GM18873 (cell line): ENCODE data around the gene INVS.
A peak's percentile ranks its signal among the peaks of the same experiment; 100 is the strongest.
"Not testable (repeated sequence)": the region's sequence is repeated elsewhere in the genome, so short reads cannot be mapped to it uniquely, and the experiment has no call there.

Experiments
- ATAC-seq: cut with Tn5 transposase; IDR thresholded peaks from one replicate; pipeline ENCODE4 v1.9.1; 2021; ENCODE audit warnings: mild to moderate bottlenecking, moderate library complexity, moderate number of reproducible peaks; ENCODE audit not compliant: unreplicated experiment, low FRiP score

Gene INVS, protein sequence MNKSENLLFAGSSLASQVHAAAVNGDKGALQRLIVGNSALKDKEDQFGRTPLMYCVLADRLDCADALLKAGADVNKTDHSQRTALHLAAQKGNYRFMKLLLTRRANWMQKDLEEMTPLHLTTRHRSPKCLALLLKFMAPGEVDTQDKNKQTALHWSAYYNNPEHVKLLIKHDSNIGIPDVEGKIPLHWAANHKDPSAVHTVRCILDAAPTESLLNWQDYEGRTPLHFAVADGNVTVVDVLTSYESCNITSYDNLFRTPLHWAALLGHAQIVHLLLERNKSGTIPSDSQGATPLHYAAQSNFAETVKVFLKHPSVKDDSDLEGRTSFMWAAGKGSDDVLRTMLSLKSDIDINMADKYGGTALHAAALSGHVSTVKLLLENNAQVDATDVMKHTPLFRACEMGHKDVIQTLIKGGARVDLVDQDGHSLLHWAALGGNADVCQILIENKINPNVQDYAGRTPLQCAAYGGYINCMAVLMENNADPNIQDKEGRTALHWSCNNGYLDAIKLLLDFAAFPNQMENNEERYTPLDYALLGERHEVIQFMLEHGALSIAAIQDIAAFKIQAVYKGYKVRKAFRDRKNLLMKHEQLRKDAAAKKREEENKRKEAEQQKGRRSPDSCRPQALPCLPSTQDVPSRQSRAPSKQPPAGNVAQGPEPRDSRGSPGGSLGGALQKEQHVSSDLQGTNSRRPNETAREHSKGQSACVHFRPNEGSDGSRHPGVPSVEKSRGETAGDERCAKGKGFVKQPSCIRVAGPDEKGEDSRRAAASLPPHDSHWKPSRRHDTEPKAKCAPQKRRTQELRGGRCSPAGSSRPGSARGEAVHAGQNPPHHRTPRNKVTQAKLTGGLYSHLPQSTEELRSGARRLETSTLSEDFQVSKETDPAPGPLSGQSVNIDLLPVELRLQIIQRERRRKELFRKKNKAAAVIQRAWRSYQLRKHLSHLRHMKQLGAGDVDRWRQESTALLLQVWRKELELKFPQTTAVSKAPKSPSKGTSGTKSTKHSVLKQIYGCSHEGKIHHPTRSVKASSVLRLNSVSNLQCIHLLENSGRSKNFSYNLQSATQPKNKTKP

DNA sequence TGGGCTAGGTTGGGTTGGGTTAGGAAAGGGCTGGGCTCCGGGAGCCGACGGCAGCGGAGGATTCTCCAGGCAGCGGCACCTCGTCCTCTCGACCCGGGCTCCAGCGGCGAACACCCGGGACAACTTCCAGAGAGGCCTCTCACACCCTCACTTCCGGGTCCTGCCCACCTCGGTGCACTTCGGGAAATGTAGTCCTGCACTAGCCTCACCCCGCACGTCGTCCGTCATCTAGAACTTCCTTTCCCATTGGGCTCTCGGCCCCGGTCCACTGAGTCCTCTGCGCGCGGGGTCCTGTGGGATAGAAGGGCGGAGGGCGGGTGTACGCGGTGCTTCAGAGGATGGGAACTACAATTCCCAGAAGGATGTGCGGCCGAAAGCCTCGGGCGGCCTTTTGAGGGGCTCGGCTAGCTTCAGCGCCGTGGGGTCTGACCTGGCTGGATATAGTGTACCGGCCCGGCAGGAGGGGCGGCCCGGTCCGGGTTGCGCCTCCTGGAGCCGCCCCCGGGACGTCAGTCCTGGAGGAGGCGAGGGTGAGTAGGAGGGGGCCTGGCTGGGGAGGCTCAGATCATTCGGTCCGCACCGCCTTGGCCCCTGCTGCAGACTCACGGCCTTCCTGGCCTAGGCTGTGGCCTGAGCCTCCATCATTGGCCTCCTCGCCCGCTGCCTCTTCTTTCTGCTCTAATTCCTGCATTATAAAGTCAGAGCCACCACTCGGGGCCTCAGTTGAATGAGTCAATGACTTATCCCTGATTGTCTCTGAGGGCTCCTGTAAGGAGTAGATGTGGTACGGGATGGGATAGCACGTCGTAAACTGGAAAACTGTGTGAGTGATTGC, at the start of gene INVS, which contains the start of gene ERP44:
INVS (plus strand) TSS at position 357 of the 835 bp plus-strand sequence. CDS start 5,279 bp downstream, outside the sequence.
ERP44 (minus strand) TSS at position 114 of the 835 bp plus-strand sequence. CDS start 160 bp downstream, outside the sequence.
- ATAC-seq, result peak; percentile 98

DNA sequence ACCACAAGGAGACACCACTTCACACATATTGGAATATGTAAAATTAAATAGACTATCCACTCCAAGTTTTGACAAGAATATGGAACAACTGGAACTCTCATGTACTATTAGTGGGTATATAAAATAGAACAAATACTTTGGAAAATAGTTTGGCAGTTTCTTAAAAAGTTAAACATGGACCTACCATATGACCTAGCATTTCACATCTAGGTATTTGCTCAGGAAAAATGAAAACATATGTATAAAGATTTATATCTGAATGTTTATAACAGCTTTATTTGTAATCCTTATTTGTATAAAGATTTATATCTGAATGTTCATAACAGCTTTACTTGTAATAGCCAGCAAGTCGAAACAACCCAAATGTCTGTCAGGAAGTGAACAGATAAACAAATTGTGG, 49.5 kb upstream of the INVS start:
- ATAC-seq, result no peak

DNA sequence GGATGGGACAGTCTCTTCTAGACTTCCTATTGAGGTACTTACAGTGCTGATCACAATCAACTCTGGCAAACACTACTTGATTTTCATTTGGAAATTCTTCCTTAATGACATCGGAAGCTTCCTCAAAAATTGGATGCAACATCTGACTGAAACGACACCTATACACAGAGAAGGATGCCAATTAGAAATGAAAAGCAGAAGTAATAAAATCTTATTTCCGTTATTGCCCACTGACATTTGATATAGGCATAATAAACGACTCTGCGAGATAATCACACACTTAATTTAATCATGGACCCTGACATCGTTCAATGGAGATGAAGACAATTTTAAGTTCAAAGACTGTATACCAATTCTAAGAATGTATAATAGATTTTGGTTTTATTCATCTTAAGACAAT, 46.7 kb upstream of the INVS start:
- no peak for ATAC-seq

DNA sequence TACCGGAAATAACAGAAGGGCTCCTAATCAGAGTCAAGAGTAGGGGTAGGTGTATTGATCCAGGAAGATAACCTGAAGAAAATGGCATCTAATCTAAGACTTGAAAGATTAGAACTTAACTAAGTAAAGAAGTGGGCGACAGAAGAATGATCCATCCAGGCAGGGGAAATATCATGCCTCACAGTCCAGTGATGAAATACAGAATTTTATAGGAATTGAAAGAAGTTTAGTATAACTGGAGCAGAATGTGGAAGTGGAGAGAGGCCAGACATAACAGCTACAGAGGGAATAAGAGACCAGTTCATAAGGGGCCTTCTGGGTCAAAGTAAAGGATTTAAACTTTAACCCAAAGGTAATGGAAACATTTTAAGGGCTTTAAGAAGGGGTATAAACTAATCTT, 42.5 kb upstream of the INVS start:
- ATAC-seq, result no peak

DNA sequence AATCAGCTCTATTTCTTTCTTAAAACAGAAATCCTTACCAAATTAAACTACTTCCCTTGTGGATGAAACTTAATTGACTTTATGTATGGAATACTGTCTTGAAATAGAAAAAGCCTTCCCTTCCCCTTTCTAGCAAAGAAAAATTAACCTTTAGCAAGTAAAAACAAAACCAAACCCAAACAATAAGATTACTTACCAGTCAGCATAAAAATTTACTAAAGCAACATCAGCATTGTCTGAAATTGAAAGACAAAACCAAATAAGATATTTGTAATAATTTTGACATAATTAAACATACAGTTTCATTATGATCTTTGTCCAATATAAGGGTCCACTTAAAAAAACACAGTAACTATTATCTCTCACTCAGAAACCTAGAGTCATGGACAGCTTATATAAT, 41.4 kb upstream of the INVS start:
- ATAC-seq, result no peak

DNA sequence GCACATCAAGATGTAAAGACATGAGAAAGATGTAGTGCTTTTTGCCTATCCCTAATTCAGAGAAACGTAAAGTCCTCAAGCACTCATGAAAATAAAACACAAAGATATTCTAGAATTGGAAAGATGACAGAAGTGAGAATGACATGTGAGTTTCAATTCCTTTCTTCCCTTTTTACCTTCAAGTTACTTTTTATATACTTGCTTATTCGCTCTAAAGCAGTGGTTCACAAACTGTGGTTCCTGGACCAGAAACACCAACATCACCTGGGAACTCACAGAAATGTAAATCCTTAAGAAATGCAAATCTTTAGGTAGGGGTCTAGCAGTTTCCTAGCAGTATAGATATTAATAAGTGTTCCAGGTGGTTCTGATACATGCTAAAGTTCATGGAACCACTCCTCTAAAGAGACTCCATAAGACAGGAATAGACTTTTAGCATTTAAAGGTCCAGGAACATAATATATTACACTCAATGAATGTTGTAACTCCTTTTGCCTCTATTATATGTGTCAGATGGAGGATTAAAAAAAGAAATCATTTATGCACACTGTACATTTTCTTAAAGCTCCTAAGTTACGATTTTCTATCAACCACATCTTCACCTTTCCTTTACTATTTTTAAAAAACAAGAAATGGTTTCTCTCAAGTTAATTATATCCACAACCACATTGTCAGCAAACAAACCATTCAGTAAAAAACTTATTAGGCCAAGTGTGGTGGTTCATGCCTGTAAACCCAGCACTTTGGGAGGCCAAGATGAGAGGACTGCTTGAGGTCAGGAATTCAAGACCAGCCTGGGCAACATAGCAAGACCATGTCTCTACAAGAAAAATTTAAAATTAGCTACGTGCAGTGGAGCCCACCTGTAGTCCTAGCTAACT, 40.1 kb upstream of the INVS start:
- peak; percentile 76 for ATAC-seq

DNA sequence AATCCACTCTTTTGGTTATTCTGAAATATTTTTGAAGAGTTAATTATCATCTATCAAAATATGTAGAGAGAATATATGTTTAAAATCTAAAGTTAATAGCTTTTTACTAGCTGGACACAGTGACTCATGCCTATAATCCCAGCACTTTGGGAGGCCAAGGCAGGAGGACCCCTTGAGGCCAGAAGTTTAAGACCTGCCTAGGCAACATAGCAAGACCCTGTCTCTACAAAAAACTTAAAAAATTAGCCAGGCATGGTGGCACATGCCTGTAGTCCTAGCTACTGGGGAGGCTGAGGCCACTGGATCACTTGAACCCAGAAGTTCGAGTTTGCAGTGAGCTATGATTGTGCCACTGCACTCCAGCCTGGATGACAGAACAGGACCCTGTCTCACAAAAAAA, 36.4 kb upstream of the INVS start:
- ATAC-seq, result not testable (repeated sequence)

DNA sequence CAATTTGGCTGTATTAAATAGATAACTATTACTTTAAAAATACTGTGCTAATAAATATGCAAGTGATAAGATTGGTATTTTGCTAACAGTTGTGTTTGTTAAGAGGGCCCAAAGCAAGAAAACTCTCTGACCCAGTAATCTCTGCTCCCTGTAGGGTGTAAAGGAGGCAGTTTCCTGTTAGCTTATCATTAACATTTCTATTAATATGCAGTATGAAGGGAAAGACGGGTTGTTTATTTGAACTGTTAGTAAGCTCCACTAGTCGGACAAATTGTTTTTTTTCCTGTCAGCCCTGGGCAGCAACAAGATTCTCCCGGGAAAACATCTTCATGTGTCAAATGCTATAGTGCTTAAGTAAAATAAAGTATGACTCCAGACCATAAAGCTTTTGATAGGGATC, 35.9 kb upstream of the INVS start:
- ATAC-seq, result no peak

DNA sequence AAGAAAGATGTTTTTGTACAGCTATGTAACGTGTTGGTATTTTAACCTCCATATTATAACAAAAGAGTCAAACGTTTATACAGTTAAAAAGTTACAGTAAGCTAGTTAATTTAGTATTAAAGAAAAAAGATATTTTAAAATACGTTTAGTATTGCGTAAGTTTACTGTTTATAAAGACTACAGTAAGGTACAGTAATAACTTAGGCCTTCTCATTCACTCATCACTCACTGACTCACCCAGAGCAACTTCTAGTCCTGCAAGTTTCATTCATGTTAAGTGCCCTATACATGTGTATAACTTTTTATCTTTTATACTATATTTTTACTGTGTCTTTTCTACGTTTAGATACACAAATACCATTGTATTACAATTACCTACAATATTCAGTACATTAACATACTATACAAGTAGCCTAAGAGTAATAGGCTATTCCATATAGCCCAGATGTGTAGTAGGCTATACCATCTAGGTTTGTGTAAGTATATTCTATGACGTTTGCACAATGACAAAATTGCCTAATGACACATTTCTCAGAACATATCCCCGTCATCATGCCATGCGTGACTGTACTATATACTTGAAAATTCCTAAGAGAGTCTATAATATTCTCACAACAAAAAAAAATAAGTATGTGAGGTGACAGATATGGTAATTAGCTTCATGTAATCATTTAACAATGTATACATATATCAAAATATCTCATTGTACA, 34.0 kb upstream of the INVS start:
- ATAC-seq, result no peak

DNA sequence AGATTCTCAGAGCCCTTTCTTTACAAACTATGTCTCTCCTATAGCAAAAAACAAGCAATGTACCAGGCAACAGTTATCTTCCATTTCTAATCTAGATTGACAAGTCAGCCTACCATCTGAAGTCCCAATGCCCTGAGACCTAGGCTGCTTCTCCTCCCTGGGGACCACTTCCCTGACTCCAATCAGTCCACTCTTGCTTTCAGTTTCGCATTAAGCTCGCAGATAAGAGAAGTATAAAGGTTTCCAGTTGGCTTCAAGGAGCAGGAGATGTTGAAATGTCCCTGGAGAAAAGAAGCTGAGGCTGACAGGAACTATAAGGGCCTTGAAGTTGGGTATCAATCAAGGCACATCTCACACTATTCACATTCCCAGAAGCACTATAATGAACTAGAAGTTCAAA, 32.5 kb upstream of the INVS start:
- peak; percentile 90 for ATAC-seq

DNA sequence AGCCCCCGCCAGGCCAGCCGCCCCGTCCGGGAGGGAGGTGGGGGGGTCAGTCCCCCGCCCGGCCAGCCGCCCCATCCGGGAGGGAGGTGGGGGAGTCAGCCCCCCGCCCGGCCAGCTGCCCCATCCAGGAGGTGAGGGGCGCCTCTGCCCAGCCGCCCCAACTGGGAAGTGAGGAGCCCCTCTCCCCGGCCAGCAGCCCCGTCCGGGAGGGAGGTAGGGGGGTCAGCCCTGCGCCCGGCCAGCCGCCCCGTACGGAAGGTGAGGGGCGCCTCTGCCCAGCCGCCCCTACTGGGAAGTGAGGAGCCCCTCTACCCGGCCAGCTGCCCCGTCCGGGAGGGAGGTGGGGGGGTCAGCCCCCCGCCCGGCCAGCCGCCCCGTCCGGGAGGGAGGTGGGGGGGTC, 31.1 kb upstream of the INVS start:
- not testable (repeated sequence) for ATAC-seq

DNA sequence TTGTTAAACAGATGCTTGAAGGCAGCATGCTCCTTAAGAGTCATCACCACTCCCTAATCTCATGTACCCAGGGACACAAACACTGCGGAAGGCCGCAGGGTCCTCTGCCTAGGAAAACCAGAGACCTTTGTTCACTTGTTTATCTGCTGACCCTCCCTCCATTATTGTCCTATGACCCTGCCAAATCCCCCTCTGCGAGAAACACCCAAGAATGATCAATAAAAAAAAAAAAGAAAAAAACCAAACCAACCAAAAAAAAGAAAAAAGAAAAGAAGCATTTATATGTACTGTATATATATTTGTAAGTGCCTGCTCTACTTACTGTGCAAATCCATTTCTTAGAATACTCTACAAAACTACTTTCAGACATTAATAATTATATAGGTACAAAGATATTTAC, 30.0 kb upstream of the INVS start:
- not testable (repeated sequence) for ATAC-seq

DNA sequence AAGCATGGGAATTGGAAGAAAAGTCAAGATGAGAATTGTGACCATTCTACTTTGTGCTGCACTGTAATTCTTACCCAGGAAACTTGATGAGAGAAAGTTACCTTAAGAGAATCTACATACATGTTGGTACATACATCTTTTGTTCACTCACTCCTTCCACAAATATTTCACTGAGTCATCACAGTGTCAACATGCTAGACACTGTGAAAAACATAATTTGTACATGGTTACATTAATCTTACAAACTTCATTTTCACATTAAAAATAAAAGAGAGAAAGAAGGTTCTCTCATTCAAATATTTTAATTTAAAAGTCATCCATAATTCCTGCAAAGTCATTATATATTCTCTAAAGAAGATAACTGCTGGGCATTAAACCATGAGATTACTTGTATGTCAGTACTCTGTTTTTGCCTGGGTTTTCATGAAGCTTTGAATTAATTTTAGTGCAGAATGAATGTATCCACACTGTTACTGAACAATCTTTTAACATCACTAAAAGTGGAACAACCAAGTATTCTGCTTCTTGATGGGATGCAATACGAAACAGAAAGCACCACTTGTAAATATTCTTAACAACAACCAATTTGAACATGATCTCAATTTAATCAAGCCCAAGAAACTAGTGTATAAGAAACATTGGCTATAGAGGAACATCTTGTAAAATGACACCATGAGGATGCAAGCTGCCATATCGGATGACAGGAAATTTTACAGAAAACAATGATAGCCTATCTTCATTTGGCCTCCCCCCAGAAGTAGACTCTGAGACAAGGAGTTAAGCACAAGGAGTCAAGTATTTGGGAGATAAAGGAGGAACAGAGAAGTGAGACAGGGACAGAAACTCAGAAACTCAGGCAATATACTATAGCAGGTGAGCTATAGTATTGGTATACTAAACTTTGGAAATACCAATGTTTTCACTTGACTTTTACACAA, 28.7 kb upstream of the INVS start:
- no peak for ATAC-seq

DNA sequence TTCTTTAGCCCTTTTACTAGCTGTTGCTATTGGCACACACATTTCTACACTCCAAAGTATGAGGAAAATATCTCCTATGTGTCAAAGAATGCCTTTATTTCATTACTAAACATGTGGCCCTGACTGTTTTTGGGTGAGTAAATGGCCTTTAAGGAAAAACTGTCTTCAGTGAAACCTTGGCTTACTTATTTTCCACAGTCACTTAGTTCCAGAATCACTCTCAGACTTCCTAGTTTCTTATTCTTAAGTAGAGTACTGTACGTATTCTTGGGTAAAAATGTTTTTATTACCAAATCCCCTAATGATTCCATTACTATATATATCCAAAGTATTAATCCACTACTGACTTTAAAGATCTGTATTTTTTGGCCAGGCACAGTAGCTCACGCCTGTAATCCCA, 27.8 kb upstream of the INVS start:
- ATAC-seq, result no peak

DNA sequence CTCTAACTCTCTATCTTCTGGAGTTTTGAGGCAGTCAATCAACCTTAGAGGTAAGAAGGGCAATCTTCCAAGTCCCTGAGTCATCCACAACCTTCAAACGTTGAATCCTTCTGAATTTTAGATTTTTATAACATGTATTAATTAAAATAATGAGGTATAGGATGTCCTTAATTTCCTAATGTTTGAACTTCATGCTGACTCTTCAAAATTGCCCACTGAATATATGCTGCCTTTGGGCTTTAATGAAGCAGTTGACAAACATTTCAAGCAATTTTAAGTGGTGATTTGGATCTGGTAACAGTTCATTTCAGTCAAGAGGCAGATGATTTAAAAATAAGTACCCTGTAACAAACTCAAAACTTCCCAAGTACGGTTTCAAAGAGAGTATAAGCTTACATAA, 26.2 kb upstream of the INVS start:
- ATAC-seq, result no peak

DNA sequence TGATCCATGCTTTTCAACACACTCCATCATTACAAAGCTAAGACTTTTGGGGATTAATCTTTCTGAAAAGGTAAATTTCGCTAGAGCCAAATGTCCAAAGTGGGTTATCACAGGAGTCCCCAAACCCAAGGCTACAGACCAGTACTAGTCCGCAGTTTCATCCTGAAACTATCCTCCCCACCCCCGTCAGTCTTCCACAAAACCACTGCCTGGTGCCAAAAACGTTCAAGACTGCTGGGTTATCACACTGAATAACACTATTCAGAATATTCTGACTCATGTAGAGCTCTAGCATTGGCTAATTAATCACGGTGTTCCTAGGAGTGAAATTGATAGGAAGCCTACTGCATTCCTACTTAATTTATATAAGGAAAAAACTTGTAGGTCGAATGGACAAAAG, 24.9 kb upstream of the INVS start:
- ATAC-seq, result no peak

DNA sequence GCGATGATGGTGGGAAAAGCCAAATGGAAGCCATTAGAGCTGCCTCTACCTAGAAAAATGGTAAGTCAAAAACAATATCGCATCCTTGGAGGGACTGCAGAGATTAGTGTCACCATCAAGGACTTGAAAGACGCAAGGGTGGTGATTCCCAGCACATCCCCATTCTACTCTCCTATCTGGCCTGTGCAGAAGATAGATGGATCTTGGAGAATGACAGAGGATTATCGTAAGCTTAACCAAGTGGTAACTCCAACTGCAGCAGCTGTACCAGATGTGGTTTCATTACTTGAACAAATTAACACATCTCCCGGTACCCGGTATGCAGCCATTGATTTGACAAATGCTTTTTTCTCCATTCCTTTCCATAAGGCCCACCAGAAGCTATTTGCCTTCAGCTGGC, 24.1 kb upstream of the INVS start:
- ATAC-seq, result no peak

DNA sequence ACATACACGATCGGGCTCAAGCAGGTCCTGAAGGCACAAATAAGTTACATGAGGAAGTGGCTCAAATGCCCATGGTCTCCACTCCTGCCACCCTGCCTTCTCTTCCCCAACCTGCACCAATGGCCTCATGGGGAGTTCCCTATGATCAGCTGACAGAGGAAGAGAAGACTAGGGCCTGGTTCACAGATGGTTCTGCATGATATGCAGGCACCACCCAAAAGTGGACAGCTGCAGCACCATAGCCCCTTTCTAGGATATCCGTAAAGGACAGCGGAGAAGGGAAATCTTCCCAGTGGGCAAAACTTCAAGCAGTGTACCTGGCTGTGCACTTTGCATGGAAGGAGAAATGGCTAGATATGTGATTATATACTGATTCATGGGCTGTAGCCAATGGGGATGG, 22.8 kb upstream of the INVS start:
- ATAC-seq, result not testable (repeated sequence)
